Measurements from ENCODE around the gene AVPR1A. TPM values are rescaled to one million over a fixed set of nuclear protein-coding genes. Genes with fewer than 3 reads are reported as not detected.
A peak's percentile ranks its signal among the peaks of the same experiment; 100 is the strongest.

Gene AVPR1A
- total RNA-seq, 1 donor from 2014 or later, result 0.05 TPM

- Mint-ChIP-seq H3K4me3 (ENCODE audit: unreplicated experiment) (no peak overlapping the region), H3K4me1 (ENCODE audit: low read depth, unreplicated experiment) (peaks cover 3% of the 10 kb centered on the region), H3K27me3 (ENCODE audit: low read depth, unreplicated experiment) (peaks cover 41% of the 10 kb centered on the region), H3K36me3 (ENCODE audit: low read depth, unreplicated experiment) (no peaks in the 10 kb centered on the region), H3K27ac (ENCODE audit: unreplicated experiment) (no peak overlapping the region), H3K9me3 (ENCODE audit: unreplicated experiment) (peaks cover 4% of the 10 kb centered on the region)
- H3K4me3 ChIP-seq (ENCODE audit: insufficient read depth, low read depth, low read length), result no peak overlapping the region
- H3K4me2 ChIP-seq (ENCODE audit: low read length), result peak overlapping the region; percentile 87
- H3K27me3 ChIP-seq (ENCODE audit: insufficient read depth, low read length), result peaks cover 41% of the 10 kb centered on the region
- peaks cover 11% of the 10 kb centered on the region for H3K4me1 ChIP-seq (ENCODE audit: insufficient read depth, low read length)
- no peak overlapping the region for H3K9ac ChIP-seq (ENCODE audit: low read length)
- FAIRE-seq (no peak), DNase-seq (ENCODE audit: low read depth) (no peak)
- peak overlapping the region; percentile 54 for H2AFZ ChIP-seq (ENCODE audit: low read depth, low read length)
- no peaks in the 10 kb centered on the region for H3K79me2 ChIP-seq (ENCODE audit: insufficient read depth, low read length)
- no peak for TF ChIP-seq EZH2 (IDR thresholded peaks at IDR 0.05; ENCODE audit: insufficient read depth, low read length)
- TF ChIP-seq, protein P1, sequence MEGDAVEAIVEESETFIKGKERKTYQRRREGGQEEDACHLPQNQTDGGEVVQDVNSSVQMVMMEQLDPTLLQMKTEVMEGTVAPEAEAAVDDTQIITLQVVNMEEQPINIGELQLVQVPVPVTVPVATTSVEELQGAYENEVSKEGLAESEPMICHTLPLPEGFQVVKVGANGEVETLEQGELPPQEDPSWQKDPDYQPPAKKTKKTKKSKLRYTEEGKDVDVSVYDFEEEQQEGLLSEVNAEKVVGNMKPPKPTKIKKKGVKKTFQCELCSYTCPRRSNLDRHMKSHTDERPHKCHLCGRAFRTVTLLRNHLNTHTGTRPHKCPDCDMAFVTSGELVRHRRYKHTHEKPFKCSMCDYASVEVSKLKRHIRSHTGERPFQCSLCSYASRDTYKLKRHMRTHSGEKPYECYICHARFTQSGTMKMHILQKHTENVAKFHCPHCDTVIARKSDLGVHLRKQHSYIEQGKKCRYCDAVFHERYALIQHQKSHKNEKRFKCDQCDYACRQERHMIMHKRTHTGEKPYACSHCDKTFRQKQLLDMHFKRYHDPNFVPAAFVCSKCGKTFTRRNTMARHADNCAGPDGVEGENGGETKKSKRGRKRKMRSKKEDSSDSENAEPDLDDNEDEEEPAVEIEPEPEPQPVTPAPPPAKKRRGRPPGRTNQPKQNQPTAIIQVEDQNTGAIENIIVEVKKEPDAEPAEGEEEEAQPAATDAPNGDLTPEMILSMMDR (IDR thresholded peaks at IDR 0.05; ENCODE audit: insufficient read depth, low read depth, low read length), result no peak
- no peak overlapping the region for H3K27ac ChIP-seq (ENCODE audit: low read depth, low read length)
- H3K9me3 ChIP-seq (ENCODE audit: insufficient read depth, low read depth, low read length), result peaks cover 7% of the 10 kb centered on the region
- no peaks in the 10 kb centered on the region for H4K20me1 ChIP-seq (ENCODE audit: insufficient read depth, low read length)
- no peaks in the 10 kb centered on the region for H3K36me3 ChIP-seq (ENCODE audit: insufficient read depth, low read length)
Observed at GRCh38 chr12:63152321-63152700, 1.3 kb upstream of the AVPR1A start.

GRCh38 chr12:63151623-63152320 lies 771 bp upstream of the AVPR1A start:
- peaks cover 11% of the 10 kb centered on the region for H3K4me1 ChIP-seq (ENCODE audit: insufficient read depth, low read length)
- H3K79me2 ChIP-seq (ENCODE audit: insufficient read depth, low read length), result no peaks in the 10 kb centered on the region
- H3K9me3 ChIP-seq (ENCODE audit: insufficient read depth, low read depth, low read length), result peaks cover 7% of the 10 kb centered on the region
- H3K27ac ChIP-seq (ENCODE audit: low read depth, low read length), result no peak overlapping the region
- H3K9ac ChIP-seq (ENCODE audit: low read length), result no peak overlapping the region
- peaks cover 4% of the 10 kb centered on the region for H3K9me3 Mint-ChIP-seq (ENCODE audit: unreplicated experiment)
- H2AFZ ChIP-seq (ENCODE audit: low read depth, low read length), result peak overlapping the region; percentile 85
- TF ChIP-seq, protein P1 (IDR thresholded peaks at IDR 0.05; ENCODE audit: insufficient read depth, low read depth, low read length), result peak; percentile 75
- no peak for TF ChIP-seq EZH2 (IDR thresholded peaks at IDR 0.05; ENCODE audit: insufficient read depth, low read length)
- H3K4me1 Mint-ChIP-seq (ENCODE audit: low read depth, unreplicated experiment), result peaks cover 3% of the 10 kb centered on the region
- peaks cover 41% of the 10 kb centered on the region for H3K27me3 ChIP-seq (ENCODE audit: insufficient read depth, low read length)
- H3K27ac Mint-ChIP-seq (ENCODE audit: unreplicated experiment), result peak overlapping the region; percentile 20
- no peaks in the 10 kb centered on the region for H4K20me1 ChIP-seq (ENCODE audit: insufficient read depth, low read length)
- H3K4me2 ChIP-seq (ENCODE audit: low read length), result peak overlapping the region; percentile 87
- H3K4me3 ChIP-seq (ENCODE audit: insufficient read depth, low read depth, low read length), result peak overlapping the region; percentile 49
- peak overlapping the region; percentile 83 for H3K4me3 Mint-ChIP-seq (ENCODE audit: unreplicated experiment)
- DNase-seq (ENCODE audit: low read depth) (peak; percentile 16), FAIRE-seq (peak; percentile 69)
- H3K36me3 ChIP-seq (ENCODE audit: insufficient read depth, low read length), result no peaks in the 10 kb centered on the region
- H3K36me3 Mint-ChIP-seq (ENCODE audit: low read depth, unreplicated experiment), result no peaks in the 10 kb centered on the region
- H3K27me3 Mint-ChIP-seq (ENCODE audit: low read depth, unreplicated experiment), result peaks cover 44% of the 10 kb centered on the region

All from astrocyte (in vitro differentiated cells and primary cell).